GM12878 (cell line): Measurements from ENCODE around the gene ETV1. TPM values are rescaled to one million over a fixed set of nuclear protein-coding genes. Genes with fewer than 3 reads are reported as not detected.

Experiments used
- ATAC-seq: fragments of 200-7000 bp; cut with Tn5 transposase; 3 replicates; pipeline ENCODE4 v1.9.1; 2020; ENCODE audit warnings: mild to moderate bottlenecking, moderate library complexity
- BruUV-seq: library from RNA; stranded (reverse); fragments of 400-500 nt; replicated peaks from 2 replicates; lab custom pipeline; 2021; lab: Mats Ljungman, UMichigan
- CTCF ChIA-PET: fragments of 300-600 bp; sonication (Branson Sonifier 250); formaldehyde crosslinking; extraction: SDS; loops from one replicate; lab custom pipeline; 2021; ENCODE audit warnings: inconsistent platforms; lab: Yijun Ruan, JAX
- POLR2A ChIA-PET: fragments of 350-600 bp; formaldehyde crosslinking; extraction: SDS; loops from one replicate; lab custom pipeline; 2021; ENCODE audit warnings: inconsistent platforms; lab: Charles Lee
- RAD21 ChIA-PET: fragments of 300-600 bp; sonication (Branson Sonifier 250); formaldehyde crosslinking; loops from one replicate; lab custom pipeline; 2023; ENCODE audit warnings: antibody characterized with exemption; ENCODE audit not compliant: unreplicated experiment; lab: Charles Lee
- SMC1A ChIA-PET: fragments of 300-600 bp; sonication (Branson Sonifier 250); formaldehyde crosslinking; loops from one replicate; lab custom pipeline; 2023; ENCODE audit not compliant: unreplicated experiment, uncharacterized antibody; lab: Charles Lee
- DNase-seq: peaks from one replicate; pipeline ENCODE4 v3.0.0-alpha.2; 2011; ENCODE audit warnings: low read depth, low spot score
- FAIRE-seq: peaks from 3 replicates; lab custom pipeline; 2011; peaks lifted over from hg19 to GRCh38; lab: Jason Lieb, UNC
- H2AFZ ChIP-seq: 2 replicates; pipeline ENCODE4 v1.6.0; 2011; ENCODE audit warnings: low read depth, low read length, control low read depth; ENCODE audit not compliant: control insufficient read depth
- H3K27ac ChIP-seq: 2 replicates; pipeline ENCODE4 v1.5.1; 2011; ENCODE audit warnings: control low read depth; ENCODE audit not compliant: control insufficient read depth, insufficient read depth
- H3K27me3 ChIP-seq, 2 experiments: replicated peaks in 1 of 2; 2 replicates each; pipeline versions ENCODE4 v1.6.0 to v1.6.1; 2011; ENCODE audit warnings: low read length in 1 of 2; ENCODE audit not compliant: control insufficient read depth in 2 of 2, insufficient read depth in 2 of 2
- H3K36me3 ChIP-seq, 2 experiments: 2 replicates each; pipeline ENCODE4 v1.5.1; 2011; ENCODE audit warnings: low read length in 1 of 2; ENCODE audit not compliant: control insufficient read depth in 2 of 2, insufficient read depth in 2 of 2
- H3K4me1 ChIP-seq: 2 replicates; pipeline ENCODE4 v1.6.1; 2011; ENCODE audit warnings: mild to moderate bottlenecking, low read length, moderate library complexity, mixed read lengths; ENCODE audit not compliant: control insufficient read depth, insufficient read depth
- H3K4me2 ChIP-seq: 2 replicates; pipeline ENCODE4 v1.6.0; 2011; ENCODE audit warnings: control low read depth; ENCODE audit not compliant: control insufficient read depth, insufficient read depth
- H3K4me3 ChIP-seq: fragments of 200-600 bp; sonication (generic); 2 replicates; pipeline ENCODE4 v1.5.1; 2016
- H3K79me2 ChIP-seq: 2 replicates; pipeline ENCODE4 v1.6.0; 2011; ENCODE audit warnings: low read length; ENCODE audit not compliant: control insufficient read depth, insufficient read depth
- H3K9ac ChIP-seq: 2 replicates; pipeline ENCODE4 v1.8.0; 2011; ENCODE audit warnings: low read length, control low read depth, mixed read lengths; ENCODE audit not compliant: control insufficient read depth, insufficient read depth
- H3K9me3 ChIP-seq: replicated peaks from 3 replicates; pipeline ENCODE4 v1.5.1; 2011; ENCODE audit warnings: mild to moderate bottlenecking, low read length; ENCODE audit not compliant: control insufficient read depth, insufficient read depth
- H4K20me1 ChIP-seq: 2 replicates; pipeline ENCODE4 v1.6.0; 2011; ENCODE audit not compliant: control insufficient read depth, insufficient read depth
- CREM ChIP-seq: IDR thresholded peaks from 2 replicates; pipeline ENCODE4 v1.6.1; 2014; ENCODE audit warnings: antibody characterized with exemption, low read depth
- FOXM1 ChIP-seq: IDR thresholded peaks from 2 replicates; pipeline ENCODE4 v1.6.1; 2012; ENCODE audit warnings: low read depth, mild to moderate bottlenecking, inconsistent platforms, low read length, moderate library complexity
- HDAC6 ChIP-seq: fragments of 200-600 bp; sonication (generic); IDR thresholded peaks from one replicate; pipeline ENCODE4 v1.8.0; 2017; ENCODE audit warnings: antibody characterized with exemption; ENCODE audit not compliant: unreplicated experiment
- IKZF2 ChIP-seq, 2 experiments: fragments of 450-650 bp; IDR thresholded peaks; 2 replicates each; pipeline ENCODE4 v1.6.1; 2017; ENCODE audit warnings: mild to moderate bottlenecking in 2 of 2, moderate library complexity in 2 of 2
- IRF5 ChIP-seq: fragments of 450-650 bp; IDR thresholded peaks from 2 replicates; pipeline ENCODE4 v1.6.1; 2017; ENCODE audit warnings: borderline replicate concordance
- KDM1A ChIP-seq: fragments of 200-600 bp; sonication (generic); IDR thresholded peaks from 2 replicates; pipeline ENCODE4 v1.6.1; 2016; ENCODE audit warnings: borderline replicate concordance
- NFYA ChIP-seq: IDR thresholded peaks from 2 replicates; pipeline ENCODE4 v1.6.1; 2011; ENCODE audit warnings: low read depth, mild to moderate bottlenecking, low read length, improper control_type of control experiment, borderline replicate concordance
- RB1 ChIP-seq: fragments of 450-650 bp; formaldehyde crosslinking; IDR thresholded peaks from 2 replicates; pipeline ENCODE4 v1.6.1; 2017; ENCODE audit warnings: mild to moderate bottlenecking, borderline replicate concordance
- RBBP5 ChIP-seq: fragments of 200-600 bp; sonication (generic); conservative IDR thresholded peaks from 2 replicates; pipeline ENCODE4 v1.6.1; 2016
- SP1 ChIP-seq: IDR thresholded peaks from one replicate; pipeline ENCODE4 v1.6.1; 2011; ENCODE audit warnings: low read depth, low read length
- STAT3 ChIP-seq: IDR thresholded peaks from 2 replicates; pipeline ENCODE4 v1.6.1; 2011; ENCODE audit warnings: low read depth, low read length, improper control_type of control experiment
- ZBTB40 ChIP-seq: fragments of 450-650 bp; IDR thresholded peaks from 2 replicates; pipeline ENCODE4 v1.6.1; 2016; ENCODE audit warnings: mild to moderate bottlenecking, moderate library complexity, borderline replicate concordance
- ZNF592 ChIP-seq: fragments of 450-650 bp; IDR thresholded peaks from 2 replicates; pipeline ENCODE4 v1.6.1; 2017; ENCODE audit warnings: mild to moderate bottlenecking, moderate library complexity
- WGBS: methylation state at CpG from one replicate; pipeline ENCODE4 v1.1.6; 2016; ENCODE audit warnings: low lambda C conversion rate; ENCODE audit not compliant: insufficient replicate concordance, insufficient coverage; ENCODE audit errors: missing lambda C conversion rate; 5-methylcytosine and 5-hydroxymethylcytosine counted together
- in situ Hi-C: fragments of 300-500 bp; cut with MboI; formaldehyde crosslinking; loops from 9 replicates; pipeline ENCODE4 v1.14.3; 2018; ENCODE audit warnings: mixed read lengths
- intact Hi-C: fragments of 100-400 bp; cut with micrococcal nuclease; formaldehyde crosslinking; loops from one replicate; pipeline ENCODE4 v1.14.2; 2022; ENCODE audit not compliant: unreplicated experiment
- polyA plus RNA-seq, 11 experiments: library from polyadenylated mRNA; depleted of rRNA in 4 of 11; unstranded in 6 of 11; stranded (reverse) in 5 of 11; fragments of >200 nt; fragmentation: Nextera tagmentation in 4 of 11; fragmentation: Illumina TruSeq in 1 of 11; extraction: Ambion mirVana in 4 of 11; extraction: Trizol in 1 of 11; gene quantifications; 1 replicate in 1 of 11; 2 replicates in 10 of 11; pipeline versions ENCODE4 v1.2.1 to v1.2.3, GENCODE V29; 2011 to 2016; ENCODE audit warnings: inconsistent platforms in 2 of 11, missing spikeins in 2 of 11, low read depth in 1 of 11
- total RNA-seq, 4 experiments: library from RNA; depleted of rRNA in 3 of 4; stranded (reverse); fragments of >200 nt in 3 of 4; fragmentation: Illumina TruSeq in 1 of 4; extraction: Trizol in 1 of 4; gene quantifications; 2 replicates each; pipeline versions ENCODE4 v1.2.1 to v1.2.3, GENCODE V29; 2013 to 2021

The ETV1 gene
- total and polyA plus RNA-seq, 10 of the 15 experiments (the other 5 are each of a cell fraction or from before 2014, with no cell fraction given), result 0.03 to 9.3 (median 0.16) TPM; not detected in 4

GRCh38 chr7:14009453-14010418 is 20.3 kb upstream of the ETV1 start:
- Histone ChIP-seq H3K9me3 (no peaks in the 10 kb centered on the region), H3K4me1 (no peaks in the 10 kb centered on the region), H3K4me2 (no peak overlapping the region), H4K20me1 (no peaks in the 10 kb centered on the region), H3K27me3 (no peaks in the 10 kb centered on the region), H3K4me3 (no peak overlapping the region), H3K36me3 (no peaks in the 10 kb centered on the region), H2AFZ (no peak overlapping the region), H3K27ac (no peak overlapping the region), H3K9ac (no peak overlapping the region), H3K79me2 (no peaks in the 10 kb centered on the region)
- intact Hi-C loops (no loop called here), in situ Hi-C loops (no loop called here)
- SMC1A ChIA-PET, result interaction anchor here (0.8 to 1.4 kb wide), 3 partner anchors 9 to 16 kb away, joined by 3 to 7 read pairs (median 3); no protein-coding TSS in a partner anchor
- peak; percentile 83 for ATAC-seq
- FAIRE-seq, result no peak
- CTCF ChIA-PET, result no interaction called here
- RAD21 ChIA-PET, result interaction anchor here (0.9 kb wide), 1 partner anchor 20 kb away, joined by 3 read pairs; the partner anchor contains the start of gene ETV1
- BruUV-seq, result no TSS peak
- 52% methylated on average over 8 of the region's 10 CpGs for WGBS
- DNase-seq, result no peak
- POLR2A ChIA-PET, result interaction anchor here (0.6 to 0.7 kb wide), 2 partner anchors 20 to 120 kb away, joined by 3 read pairs; partner anchors contain the start of gene ETV1
- TF ChIP-seq STAT3 (no peak), KDM1A (no peak), IRF5 (no peak), SP1 (no peak), FOXM1 (no peak), CREM (no peak), IKZF2 (IDR thresholded peaks at IDR 0.05) (no peak), RBBP5 (no peak), RB1 (no peak), ZBTB40 (no peak), ZNF592 (no peak), HDAC6 (no peak), NFYA (no peak)
